A673 (cell line): ENCODE results near the gene RGS7.

ENCODE experiments used
- CTCF ChIP-seq: fragments of 300-800, 200-600 bp; sonication (generic); conservative IDR thresholded peaks from 2 replicates; pipeline ENCODE4 v1.5.1; 2017; ENCODE audit warnings: low read depth, mild to moderate bottlenecking, antibody characterized with exemption, low read length, moderate library complexity, mixed read lengths
- EZH2 ChIP-seq: fragments of 200-600 bp; sonication (generic); IDR thresholded peaks from 2 replicates; pipeline ENCODE4 v1.6.1; 2017; ENCODE audit warnings: borderline replicate concordance, low read depth, mild to moderate bottlenecking, mixed read lengths, antibody characterized with exemption, low read length; ENCODE audit not compliant: poor library complexity, severe bottlenecking

GRCh38 chr1:241228339-241228738 lies 128.7 kb downstream of the RGS7 start:
- no peak for TF ChIP-seq CTCF
- TF ChIP-seq EZH2, result no peak
